ACC112 (cell line): Measurements from ENCODE around the gene NKX2-4.

Source experiments
- H2AFZ ChIP-seq: fragments of 200-600 bp; sonication (generic); one replicate; pipeline ENCODE4 v1.6.0; 2017; ENCODE audit warnings: antibody characterized with exemption, low read length; ENCODE audit not compliant: unreplicated experiment
- H3K27ac ChIP-seq: fragments of 200-600 bp; sonication (generic); 2 replicates; pipeline ENCODE4 v1.5.1; 2014; ENCODE audit warnings: low read depth, mild to moderate bottlenecking, antibody characterized with exemption, low read length, moderate library complexity
- H3K27me3 ChIP-seq: fragments of 200-600 bp; sonication (generic); 2 replicates; pipeline ENCODE4 v1.6.1; 2014; ENCODE audit warnings: mild to moderate bottlenecking, antibody characterized with exemption, low read length, moderate library complexity, mixed read lengths; ENCODE audit not compliant: insufficient read depth
- H3K36me3 ChIP-seq: fragments of 200-600 bp; sonication (generic); 2 replicates; pipeline ENCODE4 v1.6.1; 2016; ENCODE audit warnings: mild to moderate bottlenecking, antibody characterized with exemption, low read length, moderate library complexity, mixed read lengths; ENCODE audit not compliant: insufficient read depth
- H3K4me1 ChIP-seq: fragments of 200-600 bp; sonication (generic); one replicate; pipeline ENCODE4 v1.6.1; 2016; ENCODE audit warnings: low read length, mixed read lengths; ENCODE audit not compliant: insufficient read depth, unreplicated experiment, control insufficient read depth
- H3K4me3 ChIP-seq: fragments of 200-600 bp; sonication (generic); 2 replicates; pipeline ENCODE4 v1.5.1; 2014; ENCODE audit warnings: mild to moderate bottlenecking, low read depth, low read length
- H3K79me2 ChIP-seq: fragments of 200-600 bp; sonication (generic); one replicate; pipeline ENCODE4 v1.6.0; 2016; ENCODE audit warnings: low read length; ENCODE audit not compliant: control insufficient read depth, unreplicated experiment, insufficient read depth

The NKX2-4 gene

DNA sequence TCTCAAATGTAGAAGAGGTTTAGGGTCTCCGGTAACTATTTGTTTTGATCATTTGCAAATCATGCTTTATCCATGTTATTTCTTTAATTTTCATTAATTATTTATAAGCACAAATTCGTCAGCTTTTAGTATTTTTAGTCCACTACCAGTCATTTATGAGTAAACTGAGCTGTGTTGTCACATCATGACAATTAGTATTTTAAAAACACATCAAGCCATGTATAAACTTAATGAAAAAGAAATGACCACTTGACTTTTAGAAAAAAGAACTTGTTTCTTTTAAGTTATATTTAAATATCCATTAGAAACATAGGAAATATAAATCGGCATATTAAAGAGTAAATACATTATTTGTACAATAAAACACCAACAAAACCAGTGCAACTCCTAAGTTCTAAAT, 2.8 kb downstream of the NKX2-4 start:
- H3K27ac ChIP-seq, result no peak overlapping the region
- H3K4me1 ChIP-seq, result no peaks in the 10 kb centered on the region
- H2AFZ ChIP-seq, result no peak overlapping the region
- no peak overlapping the region for H3K4me3 ChIP-seq
- H3K79me2 ChIP-seq, result no peaks in the 10 kb centered on the region
- H3K27me3 ChIP-seq, result peaks cover 84% of the 10 kb centered on the region
- H3K36me3 ChIP-seq, result peaks cover 14% of the 10 kb centered on the region; the same call in 1 of the 2 replicates

DNA sequence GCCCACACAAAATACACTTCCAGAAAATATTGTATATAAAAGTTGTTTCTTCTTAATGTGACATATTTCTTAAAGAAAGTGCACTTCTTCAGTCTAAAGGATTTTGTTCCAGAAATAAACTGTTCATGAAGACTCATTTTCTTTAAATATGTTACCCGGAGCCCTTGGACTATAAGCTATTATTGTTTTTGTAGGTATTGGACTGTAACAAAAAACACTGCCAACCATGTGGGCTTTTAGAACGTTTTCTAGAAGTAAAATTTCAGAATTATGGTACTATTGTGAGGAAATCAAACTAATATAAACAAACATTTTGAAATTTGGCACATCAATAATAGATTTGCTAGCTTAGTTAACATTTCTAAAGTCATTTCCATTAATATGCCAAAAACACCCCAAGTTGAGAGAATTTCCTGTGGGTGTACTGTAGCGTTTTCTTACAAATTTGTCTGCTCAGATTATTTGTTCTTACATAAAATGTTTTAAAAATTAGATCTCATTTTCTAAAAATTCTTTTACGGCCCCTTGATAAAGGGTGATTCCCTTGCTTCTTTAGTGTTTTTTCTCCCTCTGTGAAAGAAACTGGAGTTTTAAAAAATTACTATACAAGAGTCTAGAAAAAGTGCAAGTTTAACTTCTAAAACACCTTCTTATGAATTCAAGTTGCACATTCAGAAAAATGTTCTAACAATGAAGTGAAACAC, 3.4 kb downstream of the NKX2-4 start:
- H3K79me2 ChIP-seq, result no peaks in the 10 kb centered on the region
- peaks cover 79% of the 10 kb centered on the region for H3K27me3 ChIP-seq
- H3K36me3 ChIP-seq, result peaks cover 19% of the 10 kb centered on the region; the same call in 1 of the 2 replicates
- no peaks in the 10 kb centered on the region for H3K4me1 ChIP-seq
- no peak overlapping the region for H3K4me3 ChIP-seq
- H3K27ac ChIP-seq, result no peak overlapping the region
- H2AFZ ChIP-seq, result no peak overlapping the region

DNA sequence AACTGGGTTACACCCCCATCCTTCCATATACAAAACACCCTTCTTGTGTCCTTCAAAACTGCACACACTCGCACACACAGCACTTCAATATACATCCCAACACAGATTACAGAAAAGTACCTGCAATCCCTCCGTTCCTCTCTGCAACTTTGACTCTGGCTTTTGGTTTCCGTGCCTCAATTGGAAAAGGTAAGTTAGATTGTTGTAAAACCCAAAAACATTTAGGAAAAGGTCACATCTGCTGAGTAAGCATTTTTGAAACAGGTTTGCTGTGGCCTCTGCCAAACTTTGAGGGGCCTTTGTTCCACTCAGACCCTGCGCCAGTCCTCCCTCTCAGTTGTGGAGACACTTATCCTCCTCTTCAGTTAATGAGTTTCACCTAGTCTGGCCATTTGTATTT, 4.2 kb downstream of the NKX2-4 start:
- Histone ChIP-seq H3K4me3 (no peak overlapping the region), H3K27me3 (peaks cover 71% of the 10 kb centered on the region), H2AFZ (no peak overlapping the region), H3K4me1 (no peaks in the 10 kb centered on the region), H3K36me3 (peaks cover 19% of the 10 kb centered on the region; the same call in 1 of the 2 replicates), H3K79me2 (no peaks in the 10 kb centered on the region), H3K27ac (no peak overlapping the region)

DNA sequence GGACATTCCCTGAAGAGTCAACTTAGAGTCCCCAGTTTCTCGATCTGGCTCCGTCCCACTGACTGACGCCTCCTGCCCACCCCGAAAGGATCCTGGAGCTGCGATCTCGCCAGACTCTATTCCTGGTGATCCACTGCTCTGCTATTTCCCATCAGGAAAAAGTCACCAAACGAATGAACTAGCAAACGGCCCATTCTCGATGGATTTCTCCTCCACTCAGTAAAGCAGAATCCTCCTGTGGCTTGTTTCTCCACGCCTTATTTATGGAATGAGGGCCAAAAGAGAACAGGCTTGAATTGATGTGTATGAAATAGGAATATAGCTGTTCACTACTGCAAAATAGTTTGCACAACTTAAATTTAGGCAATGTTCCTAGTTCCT, 5.4 kb downstream of the NKX2-4 start:
- H3K36me3 ChIP-seq, result peaks cover 19% of the 10 kb centered on the region
- H3K4me1 ChIP-seq, result no peaks in the 10 kb centered on the region
- H2AFZ ChIP-seq, result no peak overlapping the region
- peaks cover 59% of the 10 kb centered on the region for H3K27me3 ChIP-seq
- no peak overlapping the region for H3K27ac ChIP-seq
- H3K4me3 ChIP-seq, result no peak overlapping the region
- no peaks in the 10 kb centered on the region for H3K79me2 ChIP-seq

DNA sequence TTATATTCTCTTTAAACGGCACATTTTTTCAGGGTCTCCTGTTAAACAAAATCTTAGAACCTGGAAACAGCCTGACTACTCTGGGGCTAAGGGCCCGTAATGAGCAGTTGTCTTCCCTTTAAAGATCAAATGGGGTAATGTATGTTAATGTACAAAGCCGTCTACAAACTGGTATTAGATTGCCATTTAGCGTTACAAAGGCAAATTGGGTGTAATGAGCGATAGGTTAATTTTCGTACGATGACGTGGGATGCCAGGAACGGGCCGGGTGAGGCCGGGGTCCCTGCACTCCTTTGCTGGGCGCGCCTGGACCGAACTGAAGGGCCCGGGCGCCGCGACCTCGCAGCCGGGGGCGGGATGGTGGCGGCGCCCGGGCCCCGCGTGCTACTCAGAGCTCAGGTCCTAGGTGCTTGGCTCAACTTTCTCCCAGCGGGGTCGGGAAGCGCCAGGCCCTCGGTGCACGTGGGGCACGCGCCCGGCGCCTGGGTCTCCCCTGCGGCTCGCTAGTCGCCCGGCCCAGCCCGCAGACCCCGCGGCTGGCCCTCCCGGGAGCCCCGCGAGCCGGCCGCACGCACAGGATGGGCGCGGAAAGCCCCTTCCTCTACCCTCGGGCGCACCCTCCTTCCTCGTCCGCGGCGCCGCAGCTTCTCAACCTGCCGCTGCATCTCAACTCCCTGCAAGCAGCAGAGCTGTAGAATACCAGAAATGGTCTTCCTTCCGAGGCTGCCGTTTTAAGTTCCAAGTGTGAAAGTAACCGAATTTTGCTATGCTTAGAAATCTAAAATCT, 5.9 kb downstream of the NKX2-4 start:
- peaks cover 24% of the 10 kb centered on the region for H3K36me3 ChIP-seq
- H3K79me2 ChIP-seq, result no peaks in the 10 kb centered on the region
- no peak overlapping the region for H3K27ac ChIP-seq
- no peak overlapping the region for H2AFZ ChIP-seq
- H3K27me3 ChIP-seq, result peaks cover 54% of the 10 kb centered on the region
- H3K4me1 ChIP-seq, result no peaks in the 10 kb centered on the region
- no peak overlapping the region for H3K4me3 ChIP-seq

DNA sequence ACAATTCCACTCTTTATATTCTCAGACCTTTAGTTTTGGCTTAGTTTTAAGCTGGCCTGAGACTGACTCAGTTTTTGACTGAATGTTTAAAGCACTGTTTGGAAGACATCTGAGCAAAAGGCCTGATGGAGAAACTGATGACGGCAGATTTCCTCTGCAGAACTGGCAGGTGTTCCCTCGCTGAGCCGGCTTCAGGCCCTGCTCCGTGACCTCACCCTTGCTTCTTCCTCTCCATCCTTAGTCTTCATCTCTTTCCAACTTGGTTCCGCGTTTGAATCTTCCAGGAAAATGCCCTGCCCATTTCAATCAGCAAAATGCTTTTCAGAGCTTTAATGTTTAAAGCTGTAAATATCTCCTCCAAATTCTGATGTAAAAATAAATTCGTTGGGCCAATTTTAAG, 6.6 kb downstream of the NKX2-4 start:
- H3K27me3 ChIP-seq, result peaks cover 48% of the 10 kb centered on the region
- no peak overlapping the region for H2AFZ ChIP-seq
- no peak overlapping the region for H3K27ac ChIP-seq
- no peak overlapping the region for H3K4me3 ChIP-seq
- peaks cover 28% of the 10 kb centered on the region for H3K36me3 ChIP-seq
- no peaks in the 10 kb centered on the region for H3K79me2 ChIP-seq
- H3K4me1 ChIP-seq, result no peaks in the 10 kb centered on the region

DNA sequence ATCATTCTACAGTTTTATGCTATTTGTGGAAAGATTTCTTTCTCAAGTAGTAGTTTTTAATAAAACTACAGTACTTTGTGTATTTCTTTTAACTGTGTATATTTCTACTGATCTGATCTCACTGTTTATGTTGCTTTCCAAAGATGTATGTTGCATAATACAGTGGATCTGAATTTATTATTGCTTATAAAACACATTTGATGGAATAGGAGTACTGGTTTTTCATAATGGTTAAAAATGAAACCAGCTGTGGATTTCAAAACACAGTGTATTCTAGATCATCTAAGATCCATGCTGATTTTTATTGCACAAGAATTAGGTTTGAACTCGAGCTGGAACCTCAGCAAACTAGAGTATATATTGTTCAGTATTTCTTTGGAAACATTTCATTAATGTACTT, 8.0 kb downstream of the NKX2-4 start:
- Histone ChIP-seq H3K36me3 (peaks cover 28% of the 10 kb centered on the region), H3K79me2 (no peaks in the 10 kb centered on the region), H3K27ac (no peak overlapping the region), H2AFZ (no peak overlapping the region), H3K4me3 (no peak overlapping the region), H3K27me3 (peaks cover 34% of the 10 kb centered on the region), H3K4me1 (no peaks in the 10 kb centered on the region)

DNA sequence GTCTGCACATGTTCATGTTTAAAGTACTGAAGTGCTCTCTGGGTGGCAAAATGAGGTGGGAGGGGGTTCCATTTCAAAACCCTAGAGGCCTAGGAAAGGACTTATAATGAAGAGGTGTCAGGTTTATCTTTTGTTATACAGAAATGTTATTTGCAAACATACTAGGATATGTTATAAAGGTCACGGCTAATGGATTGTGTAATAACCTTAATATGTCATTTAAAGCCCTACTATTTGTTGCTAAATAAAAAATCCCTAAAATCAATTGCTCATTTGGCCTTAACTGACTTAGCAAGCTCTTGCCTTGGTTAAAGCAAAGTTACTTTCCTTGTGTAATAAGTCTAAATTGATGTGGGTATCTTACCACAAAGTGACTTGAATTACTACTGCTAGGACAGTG, 8.8 kb downstream of the NKX2-4 start:
- Histone ChIP-seq H3K79me2 (no peaks in the 10 kb centered on the region), H2AFZ (no peak overlapping the region), H3K4me3 (no peak overlapping the region), H3K4me1 (no peaks in the 10 kb centered on the region), H3K27me3 (peaks cover 26% of the 10 kb centered on the region), H3K36me3 (peaks cover 28% of the 10 kb centered on the region), H3K27ac (no peak overlapping the region)

DNA sequence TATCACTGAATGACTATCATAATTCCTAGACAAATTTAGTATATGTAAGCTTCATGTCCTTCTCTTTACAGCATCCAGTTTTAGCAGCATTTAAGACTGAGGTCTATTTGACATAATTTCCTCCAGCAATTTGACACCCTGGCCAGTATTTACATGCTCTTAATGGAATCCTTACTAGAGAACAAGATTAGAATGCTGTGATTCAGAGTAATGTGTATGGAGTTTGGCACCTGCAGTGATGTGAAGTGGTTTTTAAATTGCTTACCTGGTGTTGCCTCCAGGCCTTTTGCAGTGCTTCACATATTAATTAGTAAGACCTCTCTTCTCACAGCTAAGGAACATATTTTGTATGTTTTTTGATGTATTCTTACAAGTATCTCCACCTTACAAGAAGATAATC, 9.8 kb downstream of the NKX2-4 start:
- H3K4me3 ChIP-seq, result no peak overlapping the region
- no peaks in the 10 kb centered on the region for H3K4me1 ChIP-seq
- peaks cover 36% of the 10 kb centered on the region for H3K36me3 ChIP-seq
- no peaks in the 10 kb centered on the region for H3K79me2 ChIP-seq
- no peak overlapping the region for H3K27ac ChIP-seq
- no peak overlapping the region for H2AFZ ChIP-seq
- H3K27me3 ChIP-seq, result peaks cover 15% of the 10 kb centered on the region

DNA sequence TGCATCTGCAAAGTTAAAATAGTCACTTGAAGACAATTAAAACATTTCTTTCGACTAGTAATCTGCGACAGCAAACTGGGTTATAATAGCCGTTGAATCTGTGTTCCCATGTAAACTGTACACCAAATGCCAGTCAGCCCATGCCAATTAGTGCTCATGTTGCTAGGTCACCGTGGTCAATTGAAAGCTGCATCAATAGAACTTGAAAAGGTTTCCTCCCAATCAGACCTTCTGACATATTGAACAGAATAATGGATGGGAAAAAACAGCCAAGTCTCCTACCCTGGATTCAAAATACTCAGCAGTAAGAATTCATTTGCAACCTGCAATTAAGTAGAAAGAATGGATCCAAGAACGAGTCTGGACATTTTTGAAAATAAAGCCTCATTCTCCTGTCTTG, 11.2 kb downstream of the NKX2-4 start:
- Histone ChIP-seq H3K27ac (no peak overlapping the region), H3K36me3 (peaks cover 39% of the 10 kb centered on the region), H3K79me2 (no peaks in the 10 kb centered on the region), H3K4me3 (no peak overlapping the region), H2AFZ (no peak overlapping the region), H3K4me1 (no peaks in the 10 kb centered on the region), H3K27me3 (peaks cover 3% of the 10 kb centered on the region; the same call in 1 of the 2 replicates)
